GM19438 (cell line): ENCODE results near the gene TACO1.
A peak's percentile ranks its signal among the peaks of the same experiment; 100 is the strongest.

ENCODE experiments used
- ATAC-seq: cut with Tn5 transposase; IDR thresholded peaks from one replicate; pipeline ENCODE4 v1.9.1; 2021; ENCODE audit warnings: low read depth; ENCODE audit not compliant: unreplicated experiment

Gene TACO1

DNA sequence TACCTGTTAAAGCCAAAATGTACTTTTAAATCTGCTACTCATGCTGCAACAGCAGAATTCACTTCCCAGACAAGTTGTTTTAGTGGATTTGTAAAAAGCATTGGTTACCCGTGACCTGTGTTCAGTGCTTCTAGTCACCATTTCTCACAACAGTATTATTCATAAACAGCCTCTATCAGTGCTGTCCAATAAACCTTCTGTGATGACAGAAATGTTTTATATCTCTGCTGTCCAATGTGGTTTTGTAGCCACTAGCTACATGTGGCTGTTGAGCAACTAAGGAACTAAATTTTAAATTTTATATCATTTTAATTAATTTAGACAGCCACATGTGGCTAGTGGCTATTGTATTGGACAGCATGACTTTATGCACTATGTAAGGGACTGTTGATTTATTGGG, 34.1 kb downstream of the TACO1 start:
- no peak for ATAC-seq

- ATAC-seq, result no peak
These were observed 34.6 kb downstream of the TACO1 start for GRCh38 chr17:63635290-63635689.

GRCh38 chr17:63635787-63636186, 35.1 kb downstream of the TACO1 start:
- no peak for ATAC-seq

DNA sequence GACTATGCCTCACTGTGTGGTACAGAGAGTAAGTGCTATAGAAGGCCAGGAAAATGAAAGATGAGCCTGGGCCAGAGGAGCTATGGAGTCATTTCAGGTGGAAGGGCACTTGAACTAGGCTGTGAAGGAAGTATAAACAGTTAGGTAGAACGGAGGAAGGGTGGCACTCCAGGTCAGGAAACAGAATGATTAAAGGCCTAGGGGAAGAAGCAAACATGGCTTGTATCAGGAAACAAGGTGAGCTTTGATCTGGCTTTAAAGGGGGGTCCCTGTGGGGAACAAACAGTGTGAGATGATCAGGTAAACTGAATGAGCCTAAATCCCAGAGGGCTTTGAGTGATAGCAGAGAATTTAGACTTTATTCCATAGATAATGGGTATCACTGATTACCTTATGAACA, 38.4 kb downstream of the TACO1 start:
- no peak for ATAC-seq

- no peak for ATAC-seq
These were observed 39.3 kb downstream of the TACO1 start for GRCh38 chr17:63640038-63640437.

DNA sequence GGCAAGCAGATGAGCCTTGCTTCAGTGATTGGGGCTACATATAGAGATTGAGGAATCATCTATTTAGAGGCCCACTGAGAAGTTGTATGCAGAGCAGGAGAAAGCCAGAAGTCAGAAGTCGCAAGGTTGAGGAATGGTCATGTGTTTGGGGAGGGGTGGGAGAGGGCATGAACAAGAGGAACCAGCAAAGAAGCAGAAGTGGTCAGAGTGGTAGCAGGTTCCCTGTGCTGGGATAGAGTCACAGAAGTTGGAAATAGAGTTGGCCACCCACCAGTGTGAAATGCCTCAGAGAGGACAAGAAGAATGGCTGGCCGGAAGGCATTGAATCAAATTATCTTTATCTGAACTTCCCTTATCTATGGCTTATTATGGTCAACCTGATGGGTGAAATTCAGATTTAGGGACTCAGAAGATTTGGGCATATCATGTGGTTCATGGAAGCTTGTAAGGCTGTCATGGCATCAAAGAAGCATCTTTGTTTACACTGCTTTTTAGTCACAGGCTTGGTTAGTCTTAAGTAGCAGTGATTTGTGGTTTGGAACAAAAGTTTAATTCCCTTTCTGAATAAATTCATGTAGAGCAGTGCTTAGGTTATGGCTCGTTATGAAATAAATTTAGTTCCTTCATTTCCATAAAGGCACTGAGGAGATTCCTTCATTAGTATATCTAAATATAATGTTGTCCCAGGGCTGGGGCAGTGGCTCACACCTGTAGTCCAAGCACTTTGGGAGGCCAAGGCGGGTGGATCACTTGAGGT, 41.2 kb downstream of the TACO1 start:
- no peak for ATAC-seq

DNA sequence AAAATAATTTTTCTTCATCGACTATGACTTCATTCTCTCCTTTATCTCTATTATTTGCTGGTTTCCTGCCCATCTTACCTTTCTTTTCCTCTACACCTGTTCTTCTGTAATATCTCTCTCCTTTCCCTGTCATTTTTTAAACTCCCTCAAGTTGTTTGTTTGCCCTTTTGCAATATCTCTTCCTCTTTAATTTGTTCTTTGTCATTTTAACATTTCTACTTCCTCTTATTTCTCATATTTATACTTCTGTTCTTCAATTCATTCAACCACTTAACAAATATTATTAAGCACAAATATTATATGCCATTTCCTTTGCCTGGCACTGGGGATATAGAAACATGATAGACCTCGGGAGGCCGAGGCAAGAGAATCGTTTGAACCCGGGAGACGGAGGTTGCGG, 44.2 kb downstream of the TACO1 start:
- no peak for ATAC-seq

DNA sequence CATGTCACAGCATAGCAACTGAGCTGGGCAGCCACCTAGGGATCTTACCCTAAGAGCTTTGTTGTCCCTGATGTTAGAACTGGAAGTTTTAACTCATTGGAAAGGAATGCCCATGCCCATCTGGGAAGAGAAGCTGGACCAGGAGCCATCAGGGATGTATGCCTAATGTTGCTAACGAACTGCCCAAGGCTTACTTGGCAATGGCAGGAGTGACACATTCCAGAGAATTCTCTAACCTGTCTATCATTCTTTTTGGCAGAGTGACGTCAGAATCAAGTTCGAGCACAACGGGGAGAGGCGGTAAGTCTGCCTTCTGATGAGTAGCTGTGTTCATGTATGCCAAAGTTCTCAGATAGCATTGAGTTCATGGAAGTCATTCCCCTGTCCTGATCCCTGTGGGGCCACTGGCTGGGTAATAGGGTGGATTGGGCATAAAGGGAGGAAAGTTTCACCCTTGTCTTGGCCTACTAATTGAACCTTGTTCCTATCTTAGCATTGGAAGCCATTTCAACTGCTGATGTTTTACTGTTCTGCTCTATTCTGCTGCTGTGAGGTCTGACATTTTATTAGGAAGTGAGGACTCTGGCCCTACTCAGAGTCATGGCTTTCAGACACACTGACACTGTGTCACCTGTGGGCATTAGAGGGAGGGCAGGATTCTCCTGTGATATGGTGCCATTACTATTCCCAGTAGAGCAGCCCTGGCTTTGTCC, 45.2 kb downstream of the TACO1 start:
- ATAC-seq, result peak; percentile 68

DNA sequence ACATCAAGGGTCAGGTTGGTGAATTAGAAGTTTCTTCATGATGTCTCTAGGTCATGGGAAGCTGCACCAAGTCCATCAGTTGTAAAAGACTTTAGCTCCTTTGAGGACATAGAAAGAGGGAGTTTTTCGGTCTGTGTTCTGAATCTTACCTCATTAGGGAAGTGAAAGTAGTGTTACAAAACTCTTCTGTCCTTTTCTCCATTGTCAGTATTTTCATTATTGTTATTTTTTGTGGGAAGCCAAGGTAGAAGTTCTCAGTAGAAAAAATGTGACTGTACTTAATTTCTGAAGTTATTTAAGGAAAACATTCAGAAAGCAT, 45.8 kb downstream of the TACO1 start:
- ATAC-seq, result peak; percentile 83

- no peak for ATAC-seq
These were observed 46.5 kb downstream of the TACO1 start for GRCh38 chr17:63647065-63647725.

- no peak for ATAC-seq
These were observed 47.2 kb downstream of the TACO1 start for GRCh38 chr17:63647936-63648335.

DNA sequence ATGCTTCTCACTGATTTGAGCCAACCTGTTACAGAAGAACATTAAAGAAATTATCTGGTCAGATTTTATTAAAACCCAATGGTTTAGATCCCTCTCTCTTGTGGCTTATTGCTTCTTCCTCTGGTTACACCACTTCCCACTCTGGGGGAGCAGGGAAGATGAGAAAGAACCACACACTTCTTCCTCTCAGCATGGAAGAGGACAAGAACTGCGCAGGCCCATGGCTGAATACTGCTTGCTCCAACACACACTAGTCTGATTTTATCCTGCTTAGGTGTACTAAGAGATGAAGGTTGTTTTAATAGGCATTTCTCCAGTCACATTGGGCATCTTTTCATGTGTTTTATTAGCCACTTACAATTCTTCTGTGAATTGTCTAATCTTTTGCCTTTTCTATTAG, 49.1 kb downstream of the TACO1 start:
- no peak for ATAC-seq

GRCh38 chr17:63652106-63652505, 51.4 kb downstream of the TACO1 start:
- no peak for ATAC-seq

DNA sequence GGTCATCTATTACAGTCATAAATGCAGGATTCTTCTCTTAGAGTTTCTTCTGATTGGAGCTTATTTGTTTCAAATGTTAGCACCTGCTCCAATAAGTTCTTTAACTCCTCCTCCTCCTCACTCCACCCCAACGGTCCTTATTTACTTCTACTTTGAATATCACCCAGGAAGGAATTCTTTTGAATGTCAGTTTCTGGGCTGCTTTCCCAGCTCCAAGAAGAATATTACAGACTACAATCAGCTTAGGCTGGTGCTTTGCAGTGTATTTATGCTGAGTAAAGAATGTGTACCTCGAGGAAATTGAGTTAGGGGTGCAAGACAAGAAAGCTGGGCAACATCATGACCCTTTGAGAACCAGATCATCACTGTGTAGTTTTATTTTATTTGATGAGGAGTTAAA, 52.4 kb downstream of the TACO1 start:
- ATAC-seq, result no peak

DNA sequence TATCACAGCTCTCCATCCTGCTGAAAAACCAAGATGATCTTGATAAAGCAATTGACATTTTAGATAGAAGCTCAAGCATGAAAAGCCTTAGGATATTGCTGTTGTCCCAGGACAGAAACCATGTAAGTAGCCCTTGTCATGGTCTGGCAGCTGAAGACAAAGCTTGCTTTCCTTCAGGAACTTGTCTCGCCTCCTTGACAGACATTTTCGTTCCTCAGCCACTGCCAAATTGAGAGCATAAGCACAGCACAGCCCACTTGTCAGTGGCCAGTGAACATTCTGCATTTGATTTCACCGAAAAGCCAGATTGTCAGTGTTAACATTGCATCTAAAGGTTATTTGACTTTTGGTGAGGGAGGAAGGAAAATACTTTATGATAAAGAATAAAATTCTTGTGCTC, 57.1 kb downstream of the TACO1 start:
- ATAC-seq, result no peak
